HFF-Myc (cell line): Measurements from ENCODE around the gene NUP153.
A peak's percentile ranks its signal among the peaks of the same experiment; 100 is the strongest.

ENCODE experiments used
- DNase-seq: peaks from one replicate; pipeline ENCODE4 v3.0.0-alpha.2; 2011; ENCODE audit warnings: low read depth; ENCODE audit errors: extremely low read depth
- H3K4me3 ChIP-seq: replicated peaks from 2 replicates; pipeline ENCODE4 v1.5.1; 2011; ENCODE audit warnings: low read depth, mild to moderate bottlenecking, control low read depth, low read length
- CTCF ChIP-seq: IDR thresholded peaks from 2 replicates; pipeline ENCODE4 v1.5.1; 2012; ENCODE audit warnings: mild to moderate bottlenecking, low read depth, low read length, control low read depth; ENCODE audit errors: missing control alignments

Gene NUP153

GRCh38 chr6:17721671-17722070 lies 14.9 kb upstream of the NUP153 start:
- DNase-seq = no peak
- no peak for TF ChIP-seq CTCF
- no peak overlapping the region for H3K4me3 ChIP-seq

- no peak for TF ChIP-seq CTCF
- no peak for DNase-seq
- H3K4me3 ChIP-seq = no peak overlapping the region
Observed at GRCh38 chr6:17719323-17720041, 12.8 kb upstream of the NUP153 start.

- TF ChIP-seq CTCF = no peak
- H3K4me3 ChIP-seq = no peak overlapping the region
- DNase-seq = no peak
Observed at GRCh38 chr6:17716221-17716620, 9.5 kb upstream of the NUP153 start.

- peak; percentile 89 for DNase-seq
- no peak for TF ChIP-seq CTCF
- no peak overlapping the region for H3K4me3 ChIP-seq
Observed at GRCh38 chr6:17714879-17715851, 8.4 kb upstream of the NUP153 start.

GRCh38 chr6:17714177-17714576 lies 7.5 kb upstream of the NUP153 start:
- H3K4me3 ChIP-seq = no peak overlapping the region
- DNase-seq = no peak
- no peak for TF ChIP-seq CTCF

GRCh38 chr6:17712576-17712975 lies 5.9 kb upstream of the NUP153 start:
- no peak for DNase-seq
- no peak for TF ChIP-seq CTCF
- no peak overlapping the region for H3K4me3 ChIP-seq
